IPS-20b (cell line): ENCODE measurements around the gene CTXN1.

Experiments
- H3K27ac ChIP-seq: one replicate; pipeline ENCODE4 v1.5.1; 2013; ENCODE audit warnings: low read length
- H3K27me3 ChIP-seq: 2 replicates; pipeline ENCODE4 v1.6.1; 2013; ENCODE audit warnings: mild to moderate bottlenecking, low read length, inconsistent platforms; ENCODE audit not compliant: insufficient read depth
- H3K36me3 ChIP-seq: 2 replicates; pipeline ENCODE4 v1.6.1; 2013; ENCODE audit warnings: low read depth, mild to moderate bottlenecking, inconsistent platforms, low read length, moderate library complexity; ENCODE audit not compliant: insufficient read depth
- H3K4me1 ChIP-seq: 2 replicates; pipeline ENCODE4 v1.6.1; 2013; ENCODE audit warnings: mild to moderate bottlenecking, control low read depth, inconsistent platforms, low read length, moderate library complexity; ENCODE audit not compliant: insufficient read depth
- H3K4me3 ChIP-seq: 2 replicates; pipeline ENCODE4 v1.5.1; 2013; ENCODE audit warnings: mild to moderate bottlenecking, low read length, inconsistent platforms
- H3K9ac ChIP-seq: 2 replicates; pipeline ENCODE4 v1.6.1; 2013; ENCODE audit warnings: low read depth, mild to moderate bottlenecking, inconsistent platforms, low read length, moderate library complexity
- H3K9me3 ChIP-seq: 2 replicates; pipeline ENCODE4 v1.6.1; 2013; ENCODE audit warnings: mild to moderate bottlenecking, low read depth, low read length, inconsistent platforms; ENCODE audit not compliant: insufficient read depth

The CTXN1 gene

DNA sequence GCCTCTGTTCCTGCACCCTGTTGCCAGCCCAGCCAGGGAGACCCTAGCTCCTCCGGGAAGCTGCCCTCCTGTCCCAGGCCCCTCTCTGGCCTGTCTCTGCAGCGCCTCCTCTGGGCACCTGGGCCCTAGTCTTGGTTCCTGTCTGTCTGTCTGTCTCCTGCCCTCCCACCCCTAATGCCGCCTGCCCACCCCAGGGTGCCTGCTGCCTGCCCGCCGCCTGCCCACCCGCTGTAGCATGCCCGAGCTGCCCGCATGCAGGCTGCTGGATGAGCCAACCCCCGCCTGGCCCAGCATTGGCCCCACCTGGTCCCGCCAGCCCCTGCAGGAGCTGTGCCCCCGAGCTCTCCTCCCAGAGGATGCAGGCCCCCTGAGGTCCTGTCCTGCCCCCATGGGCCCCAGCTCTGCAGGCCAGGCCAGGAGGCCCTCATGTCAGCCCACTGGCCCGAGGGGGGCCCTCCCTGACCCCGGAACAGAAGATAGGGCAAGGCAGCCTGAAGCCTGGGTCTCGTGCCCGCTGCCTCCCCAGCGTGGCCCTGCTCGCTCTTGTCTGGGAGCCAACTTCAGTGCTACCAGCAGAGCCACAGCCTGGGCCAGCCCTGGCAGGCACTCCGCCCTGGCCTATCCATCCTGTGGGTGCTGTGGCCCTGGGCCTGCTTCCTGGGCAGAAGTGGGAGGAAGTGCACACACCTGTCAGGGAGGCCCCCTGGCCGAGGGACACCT lies 17.0 kb downstream of the CTXN1 start:
- no peak overlapping the region for H3K9ac ChIP-seq
- H3K4me1 ChIP-seq: peaks cover 7% of the 10 kb centered on the region
- H3K4me3 ChIP-seq: no peak overlapping the region
- no peaks in the 10 kb centered on the region for H3K9me3 ChIP-seq
- H3K27me3 ChIP-seq: no peaks in the 10 kb centered on the region; the same call in 1 of the 2 replicates
- H3K27ac ChIP-seq: no peak overlapping the region
- peaks cover 24% of the 10 kb centered on the region for H3K36me3 ChIP-seq

DNA sequence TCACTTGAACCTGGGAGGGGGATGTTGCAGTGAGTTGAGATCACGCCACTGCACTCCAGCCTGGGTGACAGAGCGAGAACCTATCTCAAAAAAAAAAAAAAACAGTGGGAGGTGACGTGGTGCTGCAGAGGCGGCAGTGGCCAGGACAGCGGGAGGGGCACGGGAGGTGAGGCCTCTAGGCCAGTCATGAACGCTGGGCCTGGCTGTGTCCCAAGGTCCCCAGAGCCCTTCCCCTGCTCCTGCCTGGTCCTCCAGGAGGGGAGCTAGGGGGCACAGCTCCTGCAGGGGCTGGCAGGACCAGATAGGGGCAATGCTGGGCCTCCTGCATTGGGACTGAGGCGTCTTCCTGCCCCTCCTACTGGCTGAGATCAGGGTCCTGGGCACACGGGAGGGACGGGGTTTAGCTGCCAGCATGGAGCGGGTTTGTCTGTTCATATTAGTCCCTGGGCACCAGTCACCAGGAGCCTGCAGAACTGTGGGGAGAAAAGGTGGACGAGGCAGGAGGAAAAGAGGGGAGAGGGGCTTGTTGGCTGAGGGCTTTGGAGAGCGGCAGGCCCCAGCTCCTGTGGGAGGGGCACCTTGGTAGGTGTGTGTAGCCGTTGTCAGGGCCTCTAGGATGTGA lies 17.7 kb downstream of the CTXN1 start:
- no peaks in the 10 kb centered on the region for H3K9me3 ChIP-seq
- H3K27me3 ChIP-seq: no peaks in the 10 kb centered on the region
- H3K4me1 ChIP-seq: peaks cover 7% of the 10 kb centered on the region
- H3K36me3 ChIP-seq: peaks cover 24% of the 10 kb centered on the region
- H3K27ac ChIP-seq: no peak overlapping the region
- H3K4me3 ChIP-seq: no peak overlapping the region
- H3K9ac ChIP-seq: no peak overlapping the region

DNA sequence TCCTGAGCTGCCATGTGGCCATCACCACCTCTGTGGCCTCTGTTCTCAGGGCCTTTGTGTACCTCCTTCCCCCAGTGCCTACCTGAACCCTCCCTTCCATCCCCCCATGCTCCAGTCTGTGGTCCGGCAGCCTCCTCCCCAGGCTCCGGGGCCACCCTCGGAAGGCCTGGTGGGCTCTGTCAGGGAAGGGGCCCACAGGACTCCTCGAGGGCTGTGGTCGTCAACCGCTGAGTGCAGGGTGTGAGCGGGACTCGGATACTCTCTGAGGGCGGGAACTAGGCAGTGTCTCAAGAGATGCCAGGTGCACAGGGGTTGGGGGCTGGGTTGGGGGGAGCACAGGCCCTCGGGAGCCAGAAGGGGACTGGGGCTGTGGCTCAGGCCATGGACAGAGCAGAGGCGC lies 18.4 kb downstream of the CTXN1 start:
- no peak overlapping the region for H3K27ac ChIP-seq
- H3K4me1 ChIP-seq: peaks cover 7% of the 10 kb centered on the region
- H3K36me3 ChIP-seq: peaks cover 24% of the 10 kb centered on the region
- peaks cover 3% of the 10 kb centered on the region; the same call in 1 of the 2 replicates for H3K27me3 ChIP-seq
- H3K9me3 ChIP-seq: no peaks in the 10 kb centered on the region
- no peak overlapping the region for H3K4me3 ChIP-seq
- no peak overlapping the region for H3K9ac ChIP-seq

DNA sequence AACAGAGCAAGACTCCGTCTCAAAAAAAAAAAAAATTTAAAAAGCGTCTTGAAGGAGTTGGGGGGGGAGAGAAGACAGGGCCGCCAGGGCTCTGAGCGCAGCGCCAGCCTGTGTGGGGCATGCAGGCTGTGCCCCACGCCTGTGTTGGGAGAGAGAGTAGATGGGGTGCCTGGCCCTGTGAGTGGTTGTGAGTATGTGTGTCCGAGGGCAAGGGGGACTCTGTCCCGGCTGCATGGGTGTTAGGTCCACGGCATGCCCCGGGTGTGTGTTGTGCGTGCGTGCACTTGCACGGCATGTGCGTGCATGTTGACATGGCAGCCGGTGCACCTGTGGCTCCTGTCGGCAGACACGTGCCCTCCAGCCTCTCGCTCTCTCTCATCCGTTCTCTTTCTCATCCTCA lies 18.8 kb downstream of the CTXN1 start:
- Histone ChIP-seq H3K9me3 (no peaks in the 10 kb centered on the region), H3K36me3 (peaks cover 23% of the 10 kb centered on the region), H3K27me3 (peaks cover 4% of the 10 kb centered on the region; the same call in 1 of the 2 replicates), H3K4me3 (no peak overlapping the region), H3K9ac (no peak overlapping the region), H3K27ac (no peak overlapping the region), H3K4me1 (peaks cover 7% of the 10 kb centered on the region)

DNA sequence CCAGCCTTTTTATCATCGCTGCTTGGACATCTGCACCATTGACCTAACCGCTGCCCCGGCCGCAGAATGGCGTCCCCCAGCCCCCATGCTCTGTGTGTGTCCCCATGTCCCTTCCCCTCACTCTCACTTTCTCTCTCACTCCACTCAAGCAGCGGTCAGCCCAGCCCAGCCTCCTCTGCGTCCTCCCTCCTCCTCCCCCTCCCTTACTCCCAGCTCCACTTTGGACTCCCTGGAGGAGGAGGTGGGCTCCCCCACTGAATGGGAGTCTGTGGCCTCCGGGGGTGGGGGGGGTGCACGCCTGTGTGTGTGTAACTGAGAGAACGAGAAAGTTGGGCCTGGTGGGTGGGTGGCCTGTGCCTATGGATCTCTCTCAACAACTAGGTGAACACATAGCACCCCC lies 20.1 kb downstream of the CTXN1 start:
- Histone ChIP-seq H3K4me1 (peaks cover 7% of the 10 kb centered on the region), H3K9me3 (no peaks in the 10 kb centered on the region), H3K27me3 (peaks cover 4% of the 10 kb centered on the region; the same call in 1 of the 2 replicates), H3K36me3 (peaks cover 12% of the 10 kb centered on the region), H3K4me3 (no peak overlapping the region), H3K9ac (no peak overlapping the region), H3K27ac (no peak overlapping the region)

DNA sequence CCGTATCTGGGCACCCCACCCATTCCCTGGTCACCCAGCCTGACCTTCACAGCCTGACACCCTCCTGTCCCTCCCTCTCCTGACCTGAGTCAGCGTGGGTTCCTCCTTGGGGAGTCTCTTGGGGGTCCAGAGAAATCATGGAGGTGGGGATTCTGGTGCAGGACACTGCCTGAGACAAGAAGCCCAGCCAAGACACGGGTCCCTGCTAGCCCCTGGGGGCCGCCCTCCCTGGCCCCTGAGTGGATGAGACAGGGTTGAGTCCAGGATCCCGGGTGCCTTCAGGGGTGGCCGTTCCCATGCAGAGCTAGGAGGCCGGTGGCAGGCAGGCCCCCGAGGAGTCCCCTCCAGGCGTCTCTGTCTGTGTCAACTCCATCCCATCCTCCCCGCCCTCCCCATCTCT lies 20.7 kb downstream of the CTXN1 start:
- Histone ChIP-seq H3K4me3 (no peak overlapping the region), H3K36me3 (peaks cover 6% of the 10 kb centered on the region), H3K27me3 (peaks cover 4% of the 10 kb centered on the region; the same call in 1 of the 2 replicates), H3K9me3 (no peaks in the 10 kb centered on the region), H3K27ac (no peak overlapping the region), H3K4me1 (peaks cover 7% of the 10 kb centered on the region), H3K9ac (no peak overlapping the region)

DNA sequence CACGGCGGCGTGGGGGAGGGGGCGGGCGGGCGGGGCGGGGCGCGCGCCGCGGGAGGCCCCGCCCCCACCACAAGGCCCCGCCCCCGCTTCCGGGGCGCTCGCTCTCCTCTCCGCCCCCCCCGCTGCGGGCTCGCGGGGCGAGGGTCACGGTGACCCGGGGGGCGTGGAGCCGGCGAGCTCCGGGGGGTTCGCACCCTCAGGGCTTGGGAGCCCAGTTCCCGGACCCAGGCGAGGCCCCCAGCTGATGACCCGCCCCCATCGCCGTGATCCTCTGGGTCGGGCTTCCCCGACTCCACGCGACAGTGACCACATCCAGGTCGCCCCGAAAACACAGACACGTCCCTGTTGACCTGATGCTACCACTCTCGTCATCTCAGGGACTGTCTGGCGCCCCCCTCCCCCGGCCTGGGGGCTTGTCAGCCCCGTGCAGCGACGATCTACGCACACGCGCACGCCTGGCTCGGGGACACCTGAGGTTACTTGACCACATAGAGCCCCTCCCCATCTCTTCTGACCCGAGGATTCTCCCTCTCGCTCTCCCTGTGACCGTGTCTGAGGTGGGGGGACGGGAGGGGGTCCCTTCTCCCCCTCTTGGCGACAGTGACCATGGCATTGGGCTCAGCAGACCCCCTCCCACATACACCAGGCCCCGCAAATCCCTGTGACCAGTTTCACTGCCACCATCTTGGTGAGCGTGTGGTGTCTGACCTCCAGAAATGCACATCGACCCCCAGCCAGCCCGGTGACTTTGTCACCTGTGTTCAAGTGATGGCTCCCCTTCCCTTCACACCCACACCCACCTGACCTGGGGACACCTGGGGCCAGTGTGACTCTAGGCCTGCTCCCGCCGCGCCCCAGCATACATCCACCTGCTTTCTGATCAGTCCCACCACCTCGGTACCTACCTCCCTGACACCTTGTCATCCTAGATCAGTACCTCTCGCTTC lies 21.6 kb downstream of the CTXN1 start:
- Histone ChIP-seq H3K4me3 (peak overlapping the region; percentile 76), H3K36me3 (peaks cover 4% of the 10 kb centered on the region; the same call in 1 of the 2 replicates), H3K9me3 (no peaks in the 10 kb centered on the region), H3K27me3 (peaks cover 4% of the 10 kb centered on the region; the same call in 1 of the 2 replicates), H3K4me1 (peaks cover 7% of the 10 kb centered on the region), H3K9ac (peak overlapping the region; percentile 81), H3K27ac (no peak overlapping the region)

DNA sequence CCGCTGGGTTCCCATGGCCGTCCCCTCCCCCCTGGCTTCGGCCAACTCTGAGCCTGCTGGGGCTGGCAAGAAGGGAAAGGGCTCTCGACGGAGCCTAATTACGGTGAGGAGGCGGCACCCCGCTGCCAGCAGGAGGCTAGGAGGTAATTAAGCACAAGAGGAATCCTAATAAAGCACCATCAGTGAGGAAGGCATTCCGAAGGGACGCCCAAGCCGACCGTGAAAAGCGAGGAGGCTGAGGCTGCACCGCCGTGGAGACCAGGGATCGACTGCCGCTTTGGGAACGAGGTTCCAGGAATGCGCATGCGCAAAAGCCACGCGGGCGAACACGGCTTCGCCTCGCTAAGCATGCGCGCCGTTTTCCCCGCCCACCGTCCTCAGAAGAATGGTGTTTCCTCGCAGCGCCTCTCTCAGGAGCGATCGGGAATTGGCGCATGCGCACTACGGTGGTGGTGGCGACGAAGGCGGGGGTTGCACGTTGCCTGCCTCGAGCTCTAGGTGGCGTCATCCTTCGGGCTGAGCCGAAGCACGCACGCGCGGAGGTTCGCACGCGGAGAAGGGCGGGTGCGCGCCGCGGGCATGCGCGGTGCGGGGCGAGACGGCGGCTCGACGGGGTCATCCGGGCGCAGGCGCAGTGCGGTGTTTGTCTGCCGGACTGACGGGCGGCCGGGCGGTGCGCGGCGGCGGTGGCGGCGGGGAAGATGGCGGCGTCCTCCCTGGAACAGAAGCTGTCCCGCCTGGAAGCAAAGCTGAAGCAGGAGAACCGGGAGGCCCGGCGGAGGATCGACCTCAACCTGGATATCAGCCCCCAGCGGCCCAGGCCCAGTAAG lies 22.5 kb downstream of the CTXN1 start, which contains the start of gene MAP2K7:
Gene MAP2K7 (plus strand): TSS at position 634 of the 830 bp plus-strand sequence. CDS start 68 bp downstream, at position 702.
- Histone ChIP-seq H3K9ac (peak within 1 kb of the TSS; percentile 95), H3K4me1 (peaks cover 7% of the 10 kb centered on the region), H3K27ac (peak within 1 kb of the TSS; percentile 91), H3K27me3 (peaks cover 4% of the 10 kb centered on the region; the same call in 1 of the 2 replicates), H3K9me3 (no peaks in the 10 kb centered on the region), H3K4me3 (peak within 1 kb of the TSS; percentile 76), H3K36me3 (peaks cover 4% of the 10 kb centered on the region; the same call in 1 of the 2 replicates)

DNA sequence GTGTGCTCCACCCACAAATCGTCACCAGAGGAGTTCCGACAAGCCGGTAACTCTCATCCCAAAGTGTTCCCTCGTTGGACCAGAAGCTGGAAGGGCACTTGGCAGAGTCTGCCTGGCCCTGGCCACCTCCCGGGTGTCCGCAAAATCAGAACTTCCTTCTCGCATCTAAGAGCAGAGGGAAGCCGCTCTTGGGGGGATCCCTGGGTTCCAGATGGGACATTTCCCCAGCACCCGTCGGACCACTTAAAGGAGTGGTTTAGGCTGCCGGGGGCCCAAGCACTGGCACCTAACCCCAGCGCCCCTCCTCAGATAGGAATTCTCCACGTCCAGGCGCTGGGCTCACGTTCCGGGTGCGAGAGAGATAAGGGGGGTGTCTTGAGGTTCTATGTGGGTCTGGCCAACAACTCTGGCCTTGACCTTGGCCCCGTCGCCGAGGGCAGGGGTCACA lies 23.1 kb downstream of the CTXN1 start:
- peaks cover 4% of the 10 kb centered on the region; the same call in 1 of the 2 replicates for H3K27me3 ChIP-seq
- peak overlapping the region; percentile 76 for H3K4me3 ChIP-seq
- peak overlapping the region; percentile 91 for H3K27ac ChIP-seq
- no peaks in the 10 kb centered on the region for H3K9me3 ChIP-seq
- H3K4me1 ChIP-seq: peaks cover 7% of the 10 kb centered on the region
- peaks cover 4% of the 10 kb centered on the region; the same call in 1 of the 2 replicates for H3K36me3 ChIP-seq
- peak overlapping the region; percentile 95 for H3K9ac ChIP-seq

DNA sequence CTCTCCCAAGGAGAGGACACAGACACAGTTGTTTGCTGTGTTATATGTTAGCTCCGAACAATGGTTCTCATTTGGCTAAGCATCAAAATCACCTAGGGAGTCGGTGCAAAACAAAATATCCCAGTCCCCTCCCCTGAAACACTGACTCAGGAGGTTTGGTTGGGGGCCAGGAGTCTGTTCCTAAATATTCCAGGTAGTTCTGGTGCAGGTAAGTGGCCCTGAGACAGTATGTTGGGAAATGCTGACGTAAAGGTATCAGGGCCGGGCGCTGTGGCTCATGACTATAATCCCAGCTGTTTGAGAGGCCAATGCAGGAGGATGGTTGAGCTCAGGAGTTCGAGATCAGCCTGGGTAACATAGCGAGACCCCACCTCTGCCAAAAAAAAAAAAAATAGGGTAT lies 24.6 kb downstream of the CTXN1 start:
- Histone ChIP-seq H3K4me3 (no peak overlapping the region), H3K9ac (no peak overlapping the region), H3K9me3 (no peaks in the 10 kb centered on the region), H3K4me1 (peaks cover 7% of the 10 kb centered on the region), H3K36me3 (peaks cover 2% of the 10 kb centered on the region; the same call in 1 of the 2 replicates), H3K27ac (no peak overlapping the region), H3K27me3 (peaks cover 4% of the 10 kb centered on the region; the same call in 1 of the 2 replicates)
